ENCODE data around the gene KCNN2. TPM values are rescaled to one million over a fixed set of nuclear protein-coding genes. Genes with fewer than 3 reads are reported as not detected.

KCNN2 gene
- 0.13 and 0.46 TPM in 2 replicates for total RNA-seq (2014; rRNA removed)
- not detected for polyA plus RNA-seq (2012)

DNA sequence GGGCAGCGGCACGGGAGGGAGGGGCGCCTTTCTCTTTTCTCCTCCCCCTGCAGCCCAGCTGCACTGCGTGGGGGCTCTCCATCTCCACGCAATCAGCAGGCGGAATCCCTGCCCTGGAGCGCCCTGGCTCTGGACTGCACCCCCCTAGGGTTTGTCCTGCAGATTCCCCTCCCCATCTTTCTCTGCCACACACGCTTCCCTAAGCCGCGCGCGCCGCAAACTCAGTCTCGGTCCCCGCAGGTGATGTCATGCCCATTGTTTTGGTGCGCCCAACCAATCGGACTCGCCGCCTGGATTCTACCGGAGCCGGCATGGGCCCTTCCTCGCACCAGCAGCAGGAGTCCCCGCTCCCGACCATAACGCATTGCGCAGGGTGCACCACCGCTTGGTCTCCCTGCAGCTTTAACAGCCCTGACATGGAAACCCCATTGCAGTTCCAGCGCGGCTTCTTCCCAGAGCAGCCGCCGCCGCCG lies at the start of gene KCNN2:
Gene KCNN2 (plus strand): TSS at position 347 of the 473 bp plus-strand sequence. CDS start 70 bp downstream, at position 417.
- DNase-seq (ENCODE audit: low read depth) = no peak

DNA sequence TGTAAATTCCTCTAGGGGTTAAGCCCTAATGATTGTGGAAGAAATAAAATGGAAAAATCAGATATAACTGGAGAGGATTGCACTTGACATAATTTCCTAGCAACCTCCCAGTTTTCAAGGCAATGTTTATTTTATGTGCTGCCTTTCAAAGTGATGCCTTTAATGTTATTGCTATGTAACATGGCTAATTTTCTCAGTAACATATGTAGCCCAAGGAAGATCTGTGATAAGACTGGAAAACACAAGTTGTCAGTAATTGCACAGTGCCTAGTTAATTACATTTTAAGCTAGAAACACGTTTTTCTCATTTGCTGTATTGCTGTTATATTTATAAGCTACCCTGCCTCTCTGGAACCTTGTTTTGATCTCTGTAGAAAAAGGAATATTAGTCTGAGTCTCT lies 49.2 kb upstream of the KCNN2 start:
- DNase-seq (ENCODE audit: low read depth) = no peak

- DNase-seq (ENCODE audit: low read depth) = no peak
Observed at GRCh38 chr5:114314061-114314460, 47.8 kb upstream of the KCNN2 start.

- no peak for DNase-seq (ENCODE audit: low read depth)
Observed at GRCh38 chr5:114316167-114316566, 45.7 kb upstream of the KCNN2 start.

DNA sequence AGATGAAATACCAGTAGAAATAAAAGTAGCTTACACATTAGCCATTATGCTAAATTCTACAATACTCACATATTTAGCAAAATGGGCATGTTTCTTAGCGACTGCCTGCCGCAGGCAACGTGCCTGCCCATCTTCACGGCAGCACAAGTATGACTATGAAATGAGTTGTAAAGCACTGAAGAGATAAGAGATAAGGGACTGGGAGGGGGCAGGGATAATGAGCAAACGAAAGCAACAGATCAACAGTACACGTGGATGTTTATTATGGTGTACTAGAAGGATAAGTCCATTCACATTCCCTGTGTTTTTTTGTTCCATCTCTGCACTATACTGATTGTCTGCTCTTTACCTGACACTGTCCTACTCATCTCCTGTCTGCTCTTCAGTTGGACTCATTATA lies 44.1 kb upstream of the KCNN2 start:
- DNase-seq (ENCODE audit: low read depth) = no peak

DNA sequence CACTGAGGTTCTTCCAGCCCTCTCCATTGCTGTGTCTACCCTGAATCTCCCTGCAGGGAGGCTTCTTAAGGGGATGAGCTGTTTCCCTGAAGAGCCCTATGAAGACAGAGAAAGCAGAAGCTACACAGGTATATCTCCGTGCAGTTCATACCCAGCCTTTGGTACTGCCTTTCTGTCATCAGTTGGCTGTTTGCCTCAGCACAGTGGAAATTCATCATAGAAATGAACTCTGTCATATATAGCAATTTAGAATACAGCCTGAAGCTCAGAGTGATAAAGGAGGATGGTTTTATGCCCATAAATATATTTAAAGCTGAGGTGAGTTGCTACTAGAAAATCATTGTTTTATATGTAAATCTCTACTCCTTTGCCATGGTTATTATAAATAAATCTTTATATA lies 42.6 kb upstream of the KCNN2 start:
- DNase-seq (ENCODE audit: low read depth) = no peak

GRCh38 chr5:114319821-114320220 lies 42.0 kb upstream of the KCNN2 start:
- DNase-seq (ENCODE audit: low read depth) = no peak

DNA sequence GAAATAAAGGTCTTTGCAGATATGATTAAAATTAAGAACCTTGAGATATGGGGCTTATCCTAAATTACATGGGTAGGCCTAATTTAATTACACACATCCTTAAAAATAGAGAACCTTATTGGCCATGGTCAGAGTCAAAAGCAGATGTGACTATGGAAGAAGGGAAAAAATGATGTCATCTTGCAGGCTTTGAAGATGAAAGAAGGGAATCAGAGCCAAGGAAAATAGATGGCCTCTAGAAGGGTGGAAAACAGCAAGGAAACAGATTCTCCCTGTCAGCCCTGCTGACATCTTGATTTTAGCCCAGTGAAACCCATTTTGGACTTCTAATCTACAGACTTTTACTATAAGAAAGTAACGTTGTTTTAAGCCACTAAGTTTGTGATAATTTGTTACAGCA lies 37.6 kb upstream of the KCNN2 start:
- no peak for DNase-seq (ENCODE audit: low read depth)

DNA sequence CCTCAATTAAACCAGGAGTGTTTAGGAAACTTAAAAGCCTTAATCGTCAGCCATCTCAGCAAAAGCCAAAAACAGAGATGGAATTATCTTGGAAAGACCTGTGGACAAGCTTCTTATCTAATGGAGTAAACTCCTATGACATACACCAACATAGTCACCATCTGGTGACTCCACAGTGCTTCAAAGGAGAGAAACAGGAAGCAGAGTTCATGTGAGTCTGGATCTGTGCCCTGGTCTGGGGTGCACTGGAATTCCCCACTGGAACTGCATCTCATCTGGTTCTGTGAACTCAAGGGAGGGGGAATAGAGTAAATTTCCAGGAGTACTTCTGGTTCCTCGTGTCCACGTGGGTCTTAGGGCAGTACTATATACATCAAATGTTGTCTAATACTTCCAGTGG lies 36.3 kb upstream of the KCNN2 start:
- no peak for DNase-seq (ENCODE audit: low read depth)

DNA sequence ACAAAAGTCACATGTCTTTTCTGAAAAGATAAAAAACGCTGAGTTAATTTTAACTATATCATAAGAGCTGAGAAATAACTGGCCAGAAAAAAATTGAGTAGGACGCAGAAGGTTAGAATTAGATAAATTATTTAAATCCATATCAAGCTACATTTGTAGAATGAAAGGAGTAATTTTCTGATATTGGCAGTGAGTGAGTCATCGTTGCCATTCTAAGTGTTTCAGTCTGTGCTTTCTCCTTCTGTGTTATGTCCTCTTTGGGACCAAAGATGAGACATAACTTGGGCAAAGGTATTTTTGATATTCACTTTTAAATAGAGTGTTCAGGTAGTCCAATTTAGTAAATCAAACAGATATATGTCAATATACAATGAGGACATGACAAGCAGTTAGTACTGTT lies 34.4 kb upstream of the KCNN2 start:
- no peak for DNase-seq (ENCODE audit: low read depth)

DNA sequence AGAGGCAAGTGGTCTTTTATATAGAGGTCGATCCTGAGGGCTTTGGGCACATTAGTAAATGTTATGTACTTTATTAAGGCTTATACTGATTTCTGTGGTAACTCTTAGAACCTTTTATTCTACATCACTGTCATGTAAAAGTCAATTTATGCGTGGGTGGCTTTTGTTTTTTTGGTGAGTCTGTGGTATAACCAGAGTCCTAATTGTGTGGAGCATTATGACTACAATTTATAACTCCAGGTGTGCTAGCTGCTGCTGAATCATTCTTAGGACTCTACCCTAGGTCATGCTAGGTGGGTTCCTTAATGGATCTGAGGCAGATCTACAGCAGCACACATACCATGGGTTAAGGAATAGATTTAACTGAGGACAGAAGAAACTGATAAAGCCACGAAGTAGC lies 33.9 kb upstream of the KCNN2 start:
- DNase-seq (ENCODE audit: low read depth) = no peak

DNA sequence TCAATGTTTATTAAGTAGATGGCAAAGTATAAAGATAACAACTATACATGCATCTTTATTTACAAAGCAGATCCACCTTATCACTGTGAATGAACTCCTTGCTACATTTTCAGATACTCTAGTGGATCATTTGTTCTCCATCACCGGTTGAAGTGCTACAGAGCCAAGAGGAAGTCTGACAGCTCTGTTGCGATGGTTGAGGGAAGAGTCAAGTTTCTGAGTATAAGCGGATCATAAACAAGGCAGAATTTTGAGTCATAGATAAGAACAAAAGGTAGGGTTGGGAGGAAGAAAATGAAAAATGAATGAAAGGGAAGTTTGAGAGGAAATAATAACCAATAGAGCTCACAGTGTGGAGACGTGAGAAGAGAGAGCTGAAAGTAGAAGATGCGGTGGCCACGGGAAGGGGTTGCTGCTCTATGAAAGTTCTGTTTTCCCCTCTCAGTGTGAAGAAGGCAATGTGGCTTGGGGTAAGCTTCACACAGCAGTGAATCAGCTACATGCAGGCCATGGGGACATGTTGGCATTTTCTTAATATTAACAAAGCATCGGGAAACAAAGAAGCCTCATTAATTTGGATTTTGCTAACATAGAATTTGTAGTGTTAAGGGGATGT lies 30.8 kb upstream of the KCNN2 start:
- no peak for DNase-seq (ENCODE audit: low read depth)

DNA sequence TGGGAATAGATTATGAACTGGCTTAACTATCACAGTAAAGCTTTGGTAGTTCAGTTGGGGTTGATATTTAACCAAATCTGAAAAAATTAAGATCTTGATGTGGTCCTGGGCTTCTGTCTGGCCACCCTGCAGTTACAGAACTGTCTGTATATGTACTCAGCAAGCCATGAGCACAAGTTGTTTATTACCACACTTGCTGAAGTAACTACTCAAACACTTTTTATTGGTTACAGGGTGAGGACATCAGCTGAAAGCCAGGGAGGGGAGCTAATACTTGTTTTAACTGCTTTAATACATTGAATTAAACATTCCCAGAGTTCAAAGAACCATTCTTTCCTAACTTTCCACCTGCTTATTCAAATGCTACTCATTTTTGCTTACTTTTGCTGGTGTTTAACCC lies 29.4 kb upstream of the KCNN2 start:
- no peak for DNase-seq (ENCODE audit: low read depth)

DNA sequence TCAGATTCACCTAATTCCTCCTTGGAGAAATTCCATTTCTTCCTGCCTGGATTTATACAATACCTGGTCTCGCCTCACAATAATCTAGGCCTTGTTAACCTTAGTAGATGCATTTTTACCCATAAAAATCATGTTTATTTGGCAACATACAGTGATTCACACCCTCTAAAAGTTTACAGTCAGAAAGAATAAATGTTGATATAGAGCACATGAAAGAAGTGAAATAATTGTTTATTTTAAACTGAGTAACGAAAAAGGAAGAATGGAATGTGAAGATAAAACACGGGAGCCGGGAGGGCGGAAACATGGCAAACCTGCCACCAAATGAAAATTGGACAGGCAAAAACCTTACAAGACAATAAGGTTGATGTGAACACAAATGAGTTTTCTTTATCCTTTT lies 28.9 kb upstream of the KCNN2 start:
- no peak for DNase-seq (ENCODE audit: low read depth)

DNA sequence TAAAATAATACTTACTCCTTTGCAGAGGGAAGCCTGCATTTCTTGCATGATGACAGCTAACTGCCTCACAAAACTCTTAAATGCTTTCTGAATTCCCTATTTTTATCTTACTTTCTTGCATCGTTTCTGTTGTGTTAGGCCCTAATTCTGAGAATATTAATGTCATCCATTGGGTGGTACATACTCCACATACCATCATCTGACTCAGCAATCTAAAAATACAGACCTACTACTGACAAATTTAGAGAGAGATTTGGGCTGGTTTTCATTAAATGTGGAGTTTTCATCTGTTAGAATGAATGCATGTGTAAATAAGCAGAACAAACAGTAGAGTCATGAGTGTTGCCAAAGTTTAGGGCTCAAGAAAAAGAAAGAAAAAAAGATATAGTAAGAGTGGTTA lies 26.5 kb upstream of the KCNN2 start:
- DNase-seq (ENCODE audit: low read depth) = no peak

- DNase-seq (ENCODE audit: low read depth) = no peak
Observed at GRCh38 chr5:114339108-114339507, 22.8 kb upstream of the KCNN2 start.

GRCh38 chr5:114346181-114346580 lies 15.7 kb upstream of the KCNN2 start:
- no peak for DNase-seq (ENCODE audit: low read depth)

- DNase-seq (ENCODE audit: low read depth) = no peak
Observed at GRCh38 chr5:114355086-114355830, 6.6 kb upstream of the KCNN2 start.

GRCh38 chr5:114358329-114358728 lies 3.5 kb upstream of the KCNN2 start:
- no peak for DNase-seq (ENCODE audit: low read depth)

GRCh38 chr5:114360357-114360756 lies 1.5 kb upstream of the KCNN2 start:
- DNase-seq (ENCODE audit: low read depth) = no peak

GRCh38 chr5:114360816-114361723 lies 800 bp upstream of the KCNN2 start:
- no peak for DNase-seq (ENCODE audit: low read depth)
